SU-DHL-6 (cell line): ENCODE results near the gene ARID3B.

Experiments
- CTCF ChIP-seq: fragments of 200-600 bp; sonication (generic); IDR thresholded peaks from one replicate; pipeline ENCODE4 v1.5.1; 2017; ENCODE audit warnings: antibody characterized with exemption, mild to moderate bottlenecking, low read length, moderate library complexity; ENCODE audit not compliant: insufficient read depth, poor library complexity, severe bottlenecking
- EZH2phosphoT487 ChIP-seq: fragments of 200-600 bp; sonication (generic), shearing (Covaris generic); conservative IDR thresholded peaks from 2 replicates; pipeline ENCODE4 v1.6.1; 2018; ENCODE audit warnings: mild to moderate bottlenecking, antibody characterized with exemption, low read length, moderate library complexity, mixed read lengths

- TF ChIP-seq CTCF (no peak), EZH2phosphoT487 (no peak)
These were observed 80.9 kb downstream of the ARID3B start for GRCh38 chr15:74621936-74622335.
